AG08395 (cell line): ENCODE results near the gene PTPRB.

ENCODE experiments used
- DNase-seq: peaks from one replicate; pipeline ENCODE4 v3.0.0; 2012; ENCODE audit warnings: mixed read lengths, low spot score

The PTPRB gene

GRCh38 chr12:70643939-70644338 is 6.7 kb upstream of the PTPRB start:
- DNase-seq: no peak

GRCh38 chr12:70641691-70642090 is 4.5 kb upstream of the PTPRB start:
- DNase-seq: no peak

GRCh38 chr12:70640901-70641300 is 3.7 kb upstream of the PTPRB start:
- DNase-seq: no peak

- DNase-seq: no peak
Measured at GRCh38 chr12:70639535-70639934, 2.3 kb upstream of the PTPRB start.

- DNase-seq: no peak
Measured at GRCh38 chr12:70638639-70639360, 1.6 kb upstream of the PTPRB start.

GRCh38 chr12:70635755-70636154 is 1.5 kb downstream of the PTPRB start:
- DNase-seq: no peak

- no peak for DNase-seq
Measured at GRCh38 chr12:70628701-70629480, 8.3 kb downstream of the PTPRB start.

- DNase-seq: no peak
Measured at GRCh38 chr12:70627677-70628076, 9.6 kb downstream of the PTPRB start.

- no peak for DNase-seq
Measured at GRCh38 chr12:70626180-70626579, 11.0 kb downstream of the PTPRB start.

GRCh38 chr12:70619471-70620152 is 17.6 kb downstream of the PTPRB start:
- DNase-seq: no peak

GRCh38 chr12:70618371-70618770 is 18.9 kb downstream of the PTPRB start:
- no peak for DNase-seq

GRCh38 chr12:70617450-70617849 is 19.8 kb downstream of the PTPRB start:
- DNase-seq: no peak

GRCh38 chr12:70615174-70615866 is 21.9 kb downstream of the PTPRB start:
- DNase-seq: no peak

GRCh38 chr12:70609739-70610491 is 27.3 kb downstream of the PTPRB start:
- peak; percentile 43 for DNase-seq

- DNase-seq: no peak
Measured at GRCh38 chr12:70609203-70609602, 28.0 kb downstream of the PTPRB start.

- DNase-seq: no peak
Measured at GRCh38 chr12:70608184-70608583, 29.0 kb downstream of the PTPRB start.

GRCh38 chr12:70607107-70607506 is 30.1 kb downstream of the PTPRB start:
- DNase-seq: no peak

- no peak for DNase-seq
Measured at GRCh38 chr12:70605976-70606375, 31.3 kb downstream of the PTPRB start.

GRCh38 chr12:70604662-70605061 is 32.6 kb downstream of the PTPRB start:
- DNase-seq: no peak

GRCh38 chr12:70603044-70603443 is 34.2 kb downstream of the PTPRB start:
- no peak for DNase-seq

- DNase-seq: no peak
Measured at GRCh38 chr12:70598467-70599193, 38.6 kb downstream of the PTPRB start.
